GM12865 (cell line): ENCODE measurements around the gene AUNIP.

Source experiments
- DNase-seq: peaks from one replicate; pipeline ENCODE4 v3.0.0; 2010; ENCODE audit warnings: low read depth
- H3K4me3 ChIP-seq: 2 replicates; pipeline ENCODE4 v1.5.1; 2011; ENCODE audit warnings: mild to moderate bottlenecking, low read depth, low read length, control low read depth
- CTCF ChIP-seq: IDR thresholded peaks from 2 replicates; pipeline ENCODE4 v1.5.1; 2011; ENCODE audit warnings: low read length, control low read depth, low read depth, inconsistent platforms; ENCODE audit not compliant: insufficient read depth; ENCODE audit errors: missing control alignments

AUNIP gene

DNA sequence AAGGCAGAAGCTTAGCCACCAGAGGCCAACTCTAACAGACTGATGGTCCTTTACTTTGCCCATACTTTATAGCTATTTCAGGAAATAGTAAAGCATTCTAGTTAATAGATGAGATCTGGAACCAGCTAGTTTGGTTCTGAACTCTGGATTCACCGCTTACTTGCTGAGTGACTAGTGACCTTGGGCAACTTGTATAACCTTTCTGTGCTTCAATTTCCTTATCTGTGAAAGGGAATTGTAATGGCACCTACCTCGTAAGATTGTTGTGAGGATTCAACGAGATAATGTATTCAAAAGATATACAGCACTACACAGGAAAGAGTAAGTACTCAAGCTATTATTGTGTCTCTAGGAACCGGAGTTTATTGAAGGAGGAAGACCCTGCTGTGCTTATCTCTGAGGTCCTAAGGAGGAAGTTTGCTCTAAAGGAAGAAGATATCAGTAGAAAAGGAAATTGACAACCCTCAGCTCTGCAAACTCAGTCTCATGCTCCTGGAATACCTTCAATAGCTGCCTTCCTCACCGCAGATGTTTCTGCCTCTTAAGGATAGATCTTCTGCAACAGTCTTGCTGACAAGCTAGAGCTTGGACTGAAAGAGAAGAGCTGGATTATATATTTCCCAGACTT, 27.6 kb downstream of the AUNIP start:
- no peak overlapping the region for H3K4me3 ChIP-seq
- no peak for TF ChIP-seq CTCF
- DNase-seq, result no peak

GRCh38 chr1:25829046-25829445, 30.2 kb downstream of the AUNIP start:
- DNase-seq, result no peak
- no peak overlapping the region for H3K4me3 ChIP-seq
- no peak for TF ChIP-seq CTCF

DNA sequence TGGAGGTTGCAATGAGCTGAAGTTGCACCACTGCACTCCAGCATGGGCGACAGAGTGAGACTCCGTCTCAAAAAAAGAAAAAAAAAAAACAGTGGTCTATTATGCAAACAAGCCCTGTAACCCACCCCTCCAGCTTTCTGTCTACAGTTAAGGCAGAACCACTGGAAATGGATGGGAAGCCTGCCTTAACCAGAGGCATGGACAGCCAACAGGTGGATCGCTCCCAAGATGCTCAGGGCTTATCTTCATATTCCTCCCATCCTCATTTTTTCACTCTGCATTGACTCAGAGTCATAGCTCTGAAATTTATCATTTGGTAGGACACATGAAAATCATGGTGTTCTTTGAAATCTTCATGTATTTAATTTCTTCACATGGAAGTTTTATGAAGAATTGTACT, 30.8 kb downstream of the AUNIP start:
- TF ChIP-seq CTCF, result no peak
- no peak for DNase-seq
- no peak overlapping the region for H3K4me3 ChIP-seq

DNA sequence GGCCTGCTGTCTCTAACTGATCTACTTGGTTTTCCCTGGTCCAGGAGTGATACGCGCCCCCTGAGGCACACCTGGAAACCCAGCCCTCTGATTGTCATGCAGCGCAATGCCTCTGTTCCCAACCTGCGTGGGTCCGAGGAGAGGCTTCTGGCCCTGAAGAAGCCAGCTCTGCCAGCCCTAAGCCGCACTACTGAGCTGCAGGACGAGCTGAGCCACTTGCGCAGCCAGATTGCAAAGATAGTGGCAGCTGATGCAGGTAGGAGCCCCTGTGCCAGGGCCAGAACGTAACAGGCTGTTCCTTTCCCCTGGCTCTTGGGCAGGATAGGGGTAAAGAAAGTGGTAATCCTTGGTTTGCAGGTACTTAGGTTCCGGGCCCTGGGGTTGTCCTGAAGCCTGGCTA, 32.7 kb downstream of the AUNIP start:
- no peak for TF ChIP-seq CTCF
- no peak overlapping the region for H3K4me3 ChIP-seq
- DNase-seq, result no peak

DNA sequence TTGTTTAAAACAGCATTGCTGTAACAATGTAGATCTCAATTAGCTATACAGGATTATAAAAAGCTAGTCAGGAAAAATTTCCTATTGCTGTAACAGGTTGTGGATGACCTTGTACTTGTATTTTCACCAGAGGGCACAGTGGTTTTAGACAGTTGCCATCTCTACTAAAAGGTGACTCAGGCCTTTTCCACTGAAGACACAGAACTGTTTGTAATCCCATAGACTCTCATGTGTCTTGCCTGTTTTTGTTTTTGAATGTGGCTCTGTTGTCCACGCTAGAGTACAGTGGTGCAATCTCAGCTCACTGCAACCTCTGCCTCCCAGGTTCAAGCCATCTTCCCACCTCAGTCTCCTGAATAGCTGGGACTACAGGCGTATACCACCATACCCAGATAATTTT, 33.7 kb downstream of the AUNIP start:
- TF ChIP-seq CTCF, result no peak
- no peak overlapping the region for H3K4me3 ChIP-seq
- DNase-seq, result no peak

- peak overlapping the region; percentile 94; the same call in 1 of the 2 replicates for H3K4me3 ChIP-seq
- DNase-seq, result no peak
- TF ChIP-seq CTCF, result no peak
These were observed 37.6 kb downstream of the AUNIP start for GRCh38 chr1:25821630-25822091.

DNA sequence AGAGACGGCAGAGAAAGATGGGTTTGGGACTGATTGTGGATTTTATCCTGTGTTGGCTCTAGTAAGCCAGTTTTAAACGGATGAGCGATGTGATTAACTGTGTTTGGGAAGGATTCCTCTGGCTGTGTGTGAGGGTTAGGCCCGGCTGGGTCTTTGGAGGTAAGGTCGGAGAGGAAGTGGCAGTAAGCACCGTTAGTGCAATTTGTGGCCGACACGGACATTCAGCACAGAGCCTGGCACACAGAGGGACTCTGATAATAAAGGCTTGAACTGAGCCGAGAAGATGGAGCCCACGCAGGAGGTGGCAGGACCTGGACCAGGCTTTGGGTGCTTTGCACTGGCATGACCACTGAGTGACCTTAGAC, 38.2 kb downstream of the AUNIP start:
- no peak for TF ChIP-seq CTCF
- DNase-seq, result no peak
- H3K4me3 ChIP-seq, result peak overlapping the region; percentile 94
